LNCaP clone FGC (cell line): ENCODE measurements around the gene RTKN.
"Not testable (repeated sequence)": the region's sequence is repeated elsewhere in the genome, so short reads cannot be mapped to it uniquely, and the experiment has no call there.

ENCODE experiments used
- DNase-seq: peaks from one replicate; pipeline ENCODE4 v3.0.0-alpha.2; 2011; ENCODE audit warnings: low read depth
- H3K4me3 ChIP-seq: 2 replicates; pipeline ENCODE4 v1.5.1; 2011; ENCODE audit warnings: mild to moderate bottlenecking, low read depth, low read length, control low read depth
- TF ChIP-seq, protein P1 (sequence below): IDR thresholded peaks from 2 replicates; pipeline ENCODE4 v1.5.1; 2012; ENCODE audit warnings: mild to moderate bottlenecking; ENCODE audit not compliant: control insufficient read depth, insufficient read depth; ENCODE audit errors: extremely low read depth

Gene RTKN, protein sequence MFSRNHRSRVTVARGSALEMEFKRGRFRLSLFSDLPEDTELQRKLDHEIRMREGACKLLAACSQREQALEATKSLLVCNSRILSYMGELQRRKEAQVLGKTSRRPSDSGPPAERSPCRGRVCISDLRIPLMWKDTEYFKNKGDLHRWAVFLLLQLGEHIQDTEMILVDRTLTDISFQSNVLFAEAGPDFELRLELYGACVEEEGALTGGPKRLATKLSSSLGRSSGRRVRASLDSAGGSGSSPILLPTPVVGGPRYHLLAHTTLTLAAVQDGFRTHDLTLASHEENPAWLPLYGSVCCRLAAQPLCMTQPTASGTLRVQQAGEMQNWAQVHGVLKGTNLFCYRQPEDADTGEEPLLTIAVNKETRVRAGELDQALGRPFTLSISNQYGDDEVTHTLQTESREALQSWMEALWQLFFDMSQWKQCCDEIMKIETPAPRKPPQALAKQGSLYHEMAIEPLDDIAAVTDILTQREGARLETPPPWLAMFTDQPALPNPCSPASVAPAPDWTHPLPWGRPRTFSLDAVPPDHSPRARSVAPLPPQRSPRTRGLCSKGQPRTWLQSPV

DNA sequence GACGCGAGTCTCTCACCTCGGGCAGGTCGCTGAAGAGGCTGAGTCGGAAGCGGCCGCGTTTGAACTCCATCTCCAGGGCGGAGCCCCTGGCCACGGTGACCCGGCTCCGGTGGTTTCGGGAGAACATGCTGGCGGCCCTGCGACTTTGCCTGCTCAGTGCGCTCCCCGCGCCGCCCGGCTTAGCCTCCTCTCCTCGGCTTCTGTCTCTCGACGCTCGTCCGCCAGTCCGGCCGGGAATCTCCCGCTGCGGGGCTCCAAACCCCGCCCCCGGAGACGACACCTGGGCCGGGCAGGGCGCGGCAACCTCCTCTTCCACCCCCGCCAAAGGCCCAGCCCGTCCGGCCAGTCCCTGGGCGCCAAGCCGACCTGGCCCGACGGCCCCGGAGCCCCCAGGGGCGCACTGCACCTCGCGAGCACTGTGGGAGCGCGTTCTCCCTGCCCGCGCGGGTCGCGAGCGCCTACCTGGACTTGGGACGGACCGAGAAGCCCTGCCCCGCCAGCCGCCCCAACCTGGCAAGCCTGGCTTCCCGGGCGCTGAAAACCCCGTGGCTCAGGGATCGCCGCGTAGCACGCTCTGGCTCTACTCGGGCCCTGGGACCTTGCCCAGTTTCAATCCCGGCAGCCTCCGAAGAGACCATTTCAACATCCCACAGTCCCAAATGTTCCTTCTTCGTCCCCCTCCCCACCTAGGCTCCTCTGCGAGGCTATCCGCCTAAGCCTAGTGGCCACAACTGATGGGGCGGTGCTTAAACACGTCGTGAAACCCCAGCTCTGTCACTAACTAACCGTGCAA is at the start of gene RTKN:
TSS of gene RTKN (minus strand) at position 248 of the 793 bp plus-strand sequence. CDS start at position 127, 121 bp downstream.
- H3K4me3 ChIP-seq: peak within 1 kb of the TSS; percentile 67
- peak; percentile 25 for DNase-seq
- TF ChIP-seq, protein P1, sequence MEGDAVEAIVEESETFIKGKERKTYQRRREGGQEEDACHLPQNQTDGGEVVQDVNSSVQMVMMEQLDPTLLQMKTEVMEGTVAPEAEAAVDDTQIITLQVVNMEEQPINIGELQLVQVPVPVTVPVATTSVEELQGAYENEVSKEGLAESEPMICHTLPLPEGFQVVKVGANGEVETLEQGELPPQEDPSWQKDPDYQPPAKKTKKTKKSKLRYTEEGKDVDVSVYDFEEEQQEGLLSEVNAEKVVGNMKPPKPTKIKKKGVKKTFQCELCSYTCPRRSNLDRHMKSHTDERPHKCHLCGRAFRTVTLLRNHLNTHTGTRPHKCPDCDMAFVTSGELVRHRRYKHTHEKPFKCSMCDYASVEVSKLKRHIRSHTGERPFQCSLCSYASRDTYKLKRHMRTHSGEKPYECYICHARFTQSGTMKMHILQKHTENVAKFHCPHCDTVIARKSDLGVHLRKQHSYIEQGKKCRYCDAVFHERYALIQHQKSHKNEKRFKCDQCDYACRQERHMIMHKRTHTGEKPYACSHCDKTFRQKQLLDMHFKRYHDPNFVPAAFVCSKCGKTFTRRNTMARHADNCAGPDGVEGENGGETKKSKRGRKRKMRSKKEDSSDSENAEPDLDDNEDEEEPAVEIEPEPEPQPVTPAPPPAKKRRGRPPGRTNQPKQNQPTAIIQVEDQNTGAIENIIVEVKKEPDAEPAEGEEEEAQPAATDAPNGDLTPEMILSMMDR: no peak

DNA sequence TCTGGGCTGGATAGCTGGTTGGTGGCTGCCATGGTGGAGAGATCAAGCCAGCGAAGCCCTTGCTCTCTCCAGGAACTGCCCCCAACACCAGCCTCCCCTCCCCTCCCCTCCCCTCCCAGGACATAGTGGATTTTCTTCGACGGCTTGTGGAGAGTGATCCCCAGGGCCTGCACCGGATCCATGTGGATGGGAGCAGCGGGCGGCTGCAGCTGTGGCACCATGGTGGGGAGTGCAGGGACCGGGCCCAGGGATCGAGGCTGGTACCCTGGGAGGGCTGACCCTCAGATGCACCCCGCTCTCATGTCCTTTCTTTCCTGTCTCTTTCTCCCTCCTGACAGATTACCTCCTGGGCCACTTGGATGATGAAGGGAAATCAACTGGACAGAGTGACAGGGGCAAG is 48.2 kb upstream of the RTKN start:
- TF ChIP-seq, protein P1: no peak
- H3K4me3 ChIP-seq: no peak overlapping the region
- DNase-seq: no peak

DNA sequence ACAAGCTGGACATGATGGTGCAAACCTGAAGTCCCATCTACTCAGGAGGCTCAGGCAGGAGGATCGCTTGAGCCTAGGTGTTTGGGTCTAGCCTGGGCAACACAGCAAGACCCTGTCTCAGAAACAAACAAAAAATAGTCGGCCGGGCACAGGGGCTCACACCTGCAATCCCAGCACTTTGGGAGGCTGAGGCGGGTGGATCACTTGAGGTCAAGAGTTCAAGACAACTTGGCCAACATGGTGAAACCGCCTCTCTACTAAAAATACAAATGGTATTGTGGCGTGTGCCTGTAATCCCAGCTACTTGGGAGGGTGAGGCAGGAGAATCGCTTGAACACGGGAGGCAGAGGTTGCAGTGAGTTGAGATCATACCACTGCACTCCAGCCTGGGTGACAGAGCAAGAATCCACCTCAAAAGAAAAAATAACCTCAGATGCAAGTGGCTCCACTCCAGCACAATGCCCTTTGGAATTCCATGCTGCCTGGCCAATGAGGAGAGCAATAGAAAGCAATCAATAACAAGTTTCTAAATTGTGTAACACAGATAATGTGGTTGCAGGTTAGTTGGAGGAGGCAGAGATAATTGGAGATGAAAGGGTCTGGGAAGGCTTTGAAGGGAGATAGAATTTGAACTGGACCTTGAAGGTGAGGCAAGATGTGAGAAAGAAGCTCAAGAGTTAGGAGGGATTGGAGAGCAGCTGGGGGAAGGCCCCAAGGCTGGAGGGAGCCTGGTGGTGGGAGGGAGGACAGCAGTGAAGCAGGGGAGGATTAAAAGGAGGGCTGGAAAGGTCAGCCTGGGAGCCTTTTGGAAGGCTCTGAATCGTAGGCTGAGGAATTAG is 47.1 kb upstream of the RTKN start:
- no peak overlapping the region for H3K4me3 ChIP-seq
- DNase-seq: no peak
- TF ChIP-seq, protein P1: no peak

DNA sequence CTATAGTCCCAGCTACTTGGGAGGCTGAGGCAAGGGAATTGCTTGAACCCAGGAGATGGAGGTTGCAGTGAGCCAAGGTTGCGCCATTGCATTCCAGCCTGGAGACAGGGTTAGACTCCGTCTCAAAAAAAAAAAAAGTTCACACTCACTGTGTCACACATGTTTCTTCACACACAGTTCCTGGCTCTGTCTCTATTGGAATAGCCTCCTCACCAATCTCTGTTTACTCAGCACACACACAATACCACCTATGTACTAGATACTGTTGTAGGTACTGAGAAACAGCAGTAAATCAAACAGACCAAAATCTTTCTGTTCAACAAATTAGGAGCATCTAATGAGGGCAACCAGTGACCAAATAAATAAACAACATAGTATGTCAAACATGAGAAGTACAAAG is 44.4 kb upstream of the RTKN start:
- TF ChIP-seq, protein P1: no peak
- no peak for DNase-seq
- H3K4me3 ChIP-seq: no peak overlapping the region

DNA sequence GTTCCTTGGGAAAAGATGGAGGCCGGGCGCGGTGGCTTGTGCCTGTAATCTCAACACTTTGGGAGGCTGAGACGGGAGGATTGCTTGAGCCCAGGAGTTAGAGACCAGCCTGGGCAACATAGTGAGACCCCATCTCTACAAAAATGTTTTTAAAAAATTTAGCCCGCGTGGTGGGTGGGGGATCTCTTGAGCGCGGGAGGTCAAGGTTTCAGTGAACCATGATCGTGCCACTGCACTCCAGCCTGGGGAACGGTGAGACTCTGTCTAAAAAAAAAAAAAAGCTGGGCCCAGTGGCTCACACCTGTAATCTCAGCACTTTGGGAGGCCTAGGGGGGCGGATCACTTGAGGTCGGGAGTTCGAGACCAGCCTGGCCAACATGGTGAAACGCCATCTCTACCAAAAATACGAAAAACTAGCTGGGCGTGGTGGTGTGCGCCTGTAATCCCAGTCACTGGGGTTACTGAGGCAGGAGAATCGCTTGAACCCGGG is 42.0 kb upstream of the RTKN start:
- peak overlapping the region; percentile 78 for H3K4me3 ChIP-seq
- not testable (repeated sequence) for DNase-seq

DNA sequence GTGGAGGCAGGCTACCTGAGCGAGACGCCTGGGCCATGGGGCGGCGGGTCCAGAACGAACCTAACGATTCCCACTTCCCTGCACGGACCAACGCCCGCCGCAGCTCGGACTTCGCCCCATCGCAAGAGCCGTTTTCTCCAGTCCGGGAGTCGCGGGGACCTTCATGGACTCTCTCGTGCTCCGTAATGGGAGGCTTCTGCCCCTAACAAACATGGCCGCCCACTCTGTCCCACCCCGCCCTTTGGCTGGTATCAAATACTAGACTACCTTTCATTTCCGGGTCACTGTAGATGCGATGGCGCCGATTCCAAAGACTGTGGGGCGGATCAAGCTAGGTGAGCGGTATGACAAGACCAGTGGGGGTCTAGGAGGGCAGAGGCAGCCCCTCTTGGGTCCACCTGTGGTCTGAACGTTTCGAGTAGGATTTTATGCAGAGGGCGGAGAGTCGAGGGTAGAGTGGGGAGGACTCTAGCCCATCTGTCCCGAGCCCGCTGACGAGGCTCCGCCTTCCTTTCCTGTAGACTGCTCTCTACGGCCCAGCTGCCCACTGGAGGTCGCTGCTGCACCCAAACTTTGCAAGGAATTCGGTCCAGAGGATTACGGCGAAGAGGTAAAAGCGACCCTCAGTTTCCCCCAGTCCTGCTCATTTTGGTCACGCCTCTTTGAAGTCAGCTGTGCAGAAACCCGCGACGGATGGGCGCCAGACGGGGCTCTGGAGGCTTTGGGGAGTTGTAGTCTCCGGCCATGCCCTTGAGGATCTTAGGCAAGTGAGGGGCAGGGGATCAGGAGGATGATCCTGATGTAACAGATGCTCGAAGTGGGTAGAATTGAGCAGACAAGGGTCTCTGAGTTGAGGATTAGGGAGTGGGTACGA is 41.3 kb upstream of the RTKN start, which contains the start of the genes CCDC142 and TTC31:
TSS of gene CCDC142 (minus strand) at position 198 of the 874 bp plus-strand sequence. CDS start at position 37, 161 bp downstream.
TSS of gene TTC31 (plus strand) at position 281 of the 874 bp plus-strand sequence. CDS start at position 296, 15 bp downstream.
- peak within 1 kb of the TSS; percentile 78 for H3K4me3 ChIP-seq
- peak; percentile 71 for DNase-seq
- TF ChIP-seq, protein P1: peak; percentile 71
